Neural progenitor cell (in vitro differentiated cells): ENCODE data around the gene SLCO3A1. TPM values are rescaled to one million over a fixed set of nuclear protein-coding genes. Genes with fewer than 3 reads are reported as not detected.

Experiments
- DNase-seq: peaks from one replicate; pipeline ENCODE4 v3.0.0-alpha.2; 2016; ENCODE audit warnings: low spot score
- H2AFZ ChIP-seq: fragments of 200-600 bp; sonication (generic); replicated peaks from 2 replicates; pipeline ENCODE4 v1.6.1; 2016; ENCODE audit warnings: antibody characterized with exemption
- H3F3A ChIP-seq: fragments of 200-600 bp; sonication (generic); 2 replicates; pipeline ENCODE4 v1.6.1; 2016; ENCODE audit warnings: antibody characterized with exemption, low read depth
- H3K27ac ChIP-seq: fragments of 200-600 bp; sonication (generic); 2 replicates; pipeline ENCODE4 v1.5.1; 2016; ENCODE audit warnings: mild to moderate bottlenecking
- H3K27me3 ChIP-seq: fragments of 200-600 bp; sonication (generic); 2 replicates; pipeline ENCODE4 v1.6.1; 2016; ENCODE audit warnings: mild to moderate bottlenecking, moderate library complexity
- H3K36me3 ChIP-seq: fragments of 200-600 bp; sonication (generic); 2 replicates; pipeline ENCODE4 v1.5.1; 2016
- H3K4me1 ChIP-seq: fragments of 200-600 bp; sonication (generic); 2 replicates; pipeline ENCODE4 v1.6.1; 2016; ENCODE audit warnings: mixed run types
- H3K4me2 ChIP-seq: fragments of 200-600 bp; sonication (generic); 2 replicates; pipeline ENCODE4 v1.6.1; 2016
- H3K4me3 ChIP-seq: fragments of 200-600 bp; sonication (generic); 2 replicates; pipeline ENCODE4 v1.5.1; 2016
- H3K79me2 ChIP-seq: fragments of 200-600 bp; sonication (generic); 2 replicates; pipeline ENCODE4 v1.6.1; 2016; ENCODE audit warnings: low read depth
- H3K9ac ChIP-seq: fragments of 200-600 bp; sonication (generic); 2 replicates; pipeline ENCODE4 v1.6.1; 2016
- H3K9me3 ChIP-seq: fragments of 200-600 bp; sonication (generic); 2 replicates; pipeline ENCODE4 v1.5.1; 2016; ENCODE audit warnings: low read depth
- H4K20me1 ChIP-seq: fragments of 200-600 bp; sonication (generic); 2 replicates; pipeline ENCODE4 v1.6.1; 2016; ENCODE audit warnings: low read depth
- H3K27ac Mint-ChIP-seq: 3 replicates; pipeline ENCODE4 v1.8.0; 2021; ENCODE audit warnings: mixed read lengths
- H3K27me3 Mint-ChIP-seq: 2 replicates; pipeline ENCODE4 v1.8.0; 2022; ENCODE audit warnings: low read depth, mild to moderate bottlenecking, inconsistent platforms, moderate library complexity, mixed read lengths; ENCODE audit not compliant: insufficient read depth
- H3K36me3 Mint-ChIP-seq: 3 replicates; pipeline ENCODE4 v1.8.0; 2021; ENCODE audit warnings: mixed read lengths
- H3K4me1 Mint-ChIP-seq: 3 replicates; pipeline ENCODE4 v1.8.0; 2021; ENCODE audit warnings: mixed read lengths
- H3K4me3 Mint-ChIP-seq: 3 replicates; pipeline ENCODE4 v1.8.0; 2021; ENCODE audit warnings: mild to moderate bottlenecking, moderate library complexity, mixed read lengths
- H3K9me3 Mint-ChIP-seq: 3 replicates; pipeline ENCODE4 v1.8.0; 2020; ENCODE audit warnings: mixed read lengths
- EZH2 ChIP-seq: fragments of 200-600 bp; sonication (generic); IDR thresholded peaks from 2 replicates; pipeline ENCODE4 v1.6.1; 2017; ENCODE audit warnings: antibody characterized with exemption, mild to moderate bottlenecking, moderate library complexity
- EZH2phosphoT487 ChIP-seq: fragments of 200-600 bp; sonication (generic); IDR thresholded peaks from 2 replicates; pipeline ENCODE4 v1.6.1; 2017; ENCODE audit warnings: antibody characterized with exemption
- total RNA-seq: library from RNA; depleted of rRNA; stranded (reverse); fragments of >200 nt; gene quantifications from 2 replicates; pipeline ENCODE4 v1.2.3, GENCODE V29; 2015; ENCODE audit warnings: low replicate concordance
- TF ChIP-seq, protein P1 (sequence below): fragments of 200-600 bp; sonication (generic); IDR thresholded peaks from 2 replicates; pipeline ENCODE4 v1.5.1; 2017; ENCODE audit warnings: antibody characterized with exemption, mild to moderate bottlenecking

Gene SLCO3A1
- total RNA-seq, 1 donor from 2014 or later = 6.6 TPM

DNA sequence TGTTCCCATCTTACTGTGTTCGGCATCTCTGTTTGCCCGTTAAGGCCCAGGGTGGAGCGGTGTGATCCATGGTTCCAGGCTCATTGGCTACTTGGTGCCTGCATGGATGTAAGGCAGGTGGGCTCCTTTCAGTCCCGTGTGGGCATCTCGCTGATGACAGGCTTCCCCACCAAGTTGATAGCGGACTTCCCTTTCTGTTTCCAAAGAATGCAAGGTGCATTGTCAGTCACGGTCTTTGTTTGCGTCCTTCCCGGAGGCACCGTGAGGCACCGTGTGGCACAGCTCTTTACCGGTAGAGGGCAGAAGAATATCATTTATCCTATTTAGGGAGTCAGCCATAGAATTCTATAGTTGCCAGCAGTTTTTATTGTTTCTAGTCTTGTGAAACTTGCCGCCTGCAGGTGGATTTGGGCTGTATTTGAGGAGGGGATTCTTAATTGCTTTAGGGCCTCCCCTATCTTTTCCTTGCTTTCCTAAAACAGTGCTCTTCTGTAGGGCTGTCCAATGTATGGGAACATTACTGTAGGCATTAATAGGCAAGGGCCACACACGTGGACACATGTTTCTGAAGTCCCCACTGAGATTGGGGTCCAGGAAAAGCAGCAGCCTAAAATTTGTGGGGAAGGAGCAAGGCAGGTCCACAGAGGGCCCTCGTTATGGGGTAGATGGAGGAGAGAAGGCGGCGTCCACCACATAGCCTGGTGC lies 244.1 kb downstream of the SLCO3A1 start:
- no peaks in the 10 kb centered on the region for H3K79me2 ChIP-seq
- Mint-ChIP-seq H3K4me3 (no peak overlapping the region), H3K9me3 (peaks cover 3% of the 10 kb centered on the region), H3K27ac (peak overlapping the region; percentile 80), H3K4me1 (peaks cover 27% of the 10 kb centered on the region), H3K36me3 (no peaks in the 10 kb centered on the region), H3K27me3 (peaks cover 6% of the 10 kb centered on the region)
- H3F3A ChIP-seq = no peaks in the 10 kb centered on the region
- no peaks in the 10 kb centered on the region for H3K9me3 ChIP-seq
- no peak overlapping the region for H3K27ac ChIP-seq
- no peaks in the 10 kb centered on the region for H3K36me3 ChIP-seq
- H4K20me1 ChIP-seq = no peaks in the 10 kb centered on the region
- no peak overlapping the region for H3K4me3 ChIP-seq
- TF ChIP-seq, protein P1, sequence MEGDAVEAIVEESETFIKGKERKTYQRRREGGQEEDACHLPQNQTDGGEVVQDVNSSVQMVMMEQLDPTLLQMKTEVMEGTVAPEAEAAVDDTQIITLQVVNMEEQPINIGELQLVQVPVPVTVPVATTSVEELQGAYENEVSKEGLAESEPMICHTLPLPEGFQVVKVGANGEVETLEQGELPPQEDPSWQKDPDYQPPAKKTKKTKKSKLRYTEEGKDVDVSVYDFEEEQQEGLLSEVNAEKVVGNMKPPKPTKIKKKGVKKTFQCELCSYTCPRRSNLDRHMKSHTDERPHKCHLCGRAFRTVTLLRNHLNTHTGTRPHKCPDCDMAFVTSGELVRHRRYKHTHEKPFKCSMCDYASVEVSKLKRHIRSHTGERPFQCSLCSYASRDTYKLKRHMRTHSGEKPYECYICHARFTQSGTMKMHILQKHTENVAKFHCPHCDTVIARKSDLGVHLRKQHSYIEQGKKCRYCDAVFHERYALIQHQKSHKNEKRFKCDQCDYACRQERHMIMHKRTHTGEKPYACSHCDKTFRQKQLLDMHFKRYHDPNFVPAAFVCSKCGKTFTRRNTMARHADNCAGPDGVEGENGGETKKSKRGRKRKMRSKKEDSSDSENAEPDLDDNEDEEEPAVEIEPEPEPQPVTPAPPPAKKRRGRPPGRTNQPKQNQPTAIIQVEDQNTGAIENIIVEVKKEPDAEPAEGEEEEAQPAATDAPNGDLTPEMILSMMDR = peak; percentile 93
- TF ChIP-seq EZH2phosphoT487 (no peak), EZH2 (no peak)
- no peak overlapping the region for H3K9ac ChIP-seq
- peak overlapping the region; percentile 44 for H2AFZ ChIP-seq
- DNase-seq = peak; percentile 92
- H3K27me3 ChIP-seq = no peaks in the 10 kb centered on the region
- H3K4me1 ChIP-seq = peaks cover 18% of the 10 kb centered on the region
- H3K4me2 ChIP-seq = peak overlapping the region; percentile 23

DNA sequence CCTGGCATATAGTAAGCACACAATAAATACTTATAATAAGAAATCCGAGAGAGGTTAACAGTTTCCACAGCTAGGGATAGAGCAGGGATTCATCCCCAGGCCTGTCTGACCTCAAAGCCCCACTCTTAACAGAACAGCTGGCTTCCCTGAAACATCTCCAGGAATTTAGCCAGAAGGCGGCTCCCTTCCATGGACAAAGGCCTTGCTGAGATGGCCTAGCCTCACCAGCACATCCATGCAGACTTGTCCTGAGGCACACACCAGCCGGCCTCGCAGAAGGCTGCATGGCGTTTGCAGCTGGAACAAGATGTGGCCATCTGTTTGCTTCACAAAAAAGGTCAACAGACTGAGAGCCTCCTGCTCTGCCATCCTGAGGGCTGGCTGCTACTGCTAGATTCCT lies 245.4 kb downstream of the SLCO3A1 start:
- H3K4me2 ChIP-seq = no peak overlapping the region
- H3K27me3 ChIP-seq = no peaks in the 10 kb centered on the region
- H3K9me3 Mint-ChIP-seq = peaks cover 3% of the 10 kb centered on the region
- H3K9ac ChIP-seq = no peak overlapping the region
- H3K4me1 ChIP-seq = peaks cover 24% of the 10 kb centered on the region
- peak overlapping the region; percentile 83 for H2AFZ ChIP-seq
- no peaks in the 10 kb centered on the region for H3K36me3 ChIP-seq
- H3K4me1 Mint-ChIP-seq = peaks cover 31% of the 10 kb centered on the region
- peaks cover 4% of the 10 kb centered on the region for H3F3A ChIP-seq
- H3K27ac ChIP-seq = no peak overlapping the region
- peaks cover 4% of the 10 kb centered on the region for H3K27me3 Mint-ChIP-seq
- no peak overlapping the region for H3K4me3 Mint-ChIP-seq
- peak; percentile 65 for DNase-seq
- no peaks in the 10 kb centered on the region for H3K36me3 Mint-ChIP-seq
- H4K20me1 ChIP-seq = no peaks in the 10 kb centered on the region
- no peaks in the 10 kb centered on the region for H3K9me3 ChIP-seq
- TF ChIP-seq, protein P1 = peak; percentile 40
- TF ChIP-seq EZH2phosphoT487 = no peak
- H3K27ac Mint-ChIP-seq = no peak overlapping the region
- H3K79me2 ChIP-seq = no peaks in the 10 kb centered on the region
- H3K4me3 ChIP-seq = no peak overlapping the region

DNA sequence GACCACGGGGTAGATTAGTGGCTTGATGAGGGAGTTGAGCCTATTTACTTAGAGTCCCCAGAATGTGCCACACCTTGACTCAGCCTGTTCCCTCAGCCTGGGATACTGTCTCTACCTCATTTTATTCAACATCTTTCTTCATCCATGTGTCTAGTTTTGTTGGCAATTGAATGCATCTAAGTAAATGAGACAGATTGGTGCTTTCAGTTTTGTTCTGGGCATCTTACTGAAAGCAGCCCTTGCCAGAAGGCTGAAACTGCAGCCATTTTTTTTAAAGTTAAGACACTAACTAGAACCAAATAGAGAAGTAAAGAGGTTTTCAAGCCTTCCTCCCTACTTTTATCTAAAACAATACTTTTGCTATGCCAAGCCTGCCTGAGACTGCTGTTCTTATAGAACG lies 246.8 kb downstream of the SLCO3A1 start:
- H3K27ac Mint-ChIP-seq = no peak overlapping the region
- H3K4me1 Mint-ChIP-seq = peaks cover 39% of the 10 kb centered on the region
- H3K36me3 Mint-ChIP-seq = no peaks in the 10 kb centered on the region
- H3K9me3 Mint-ChIP-seq = peaks cover 3% of the 10 kb centered on the region
- Histone ChIP-seq H3K79me2 (no peaks in the 10 kb centered on the region), H3K27me3 (no peaks in the 10 kb centered on the region), H3K36me3 (no peaks in the 10 kb centered on the region), H3K4me1 (peaks cover 35% of the 10 kb centered on the region), H3K27ac (no peak overlapping the region), H2AFZ (no peak overlapping the region), H3K4me2 (no peak overlapping the region), H3K9me3 (no peaks in the 10 kb centered on the region), H3K4me3 (no peak overlapping the region), H4K20me1 (no peaks in the 10 kb centered on the region), H3K9ac (no peak overlapping the region), H3F3A (peaks cover 6% of the 10 kb centered on the region)
- DNase-seq = no peak
- no peak overlapping the region for H3K4me3 Mint-ChIP-seq
- peaks cover 2% of the 10 kb centered on the region for H3K27me3 Mint-ChIP-seq
- TF ChIP-seq EZH2phosphoT487 (no peak), EZH2 (no peak)
- TF ChIP-seq, protein P1 = no peak
